K562 (cell line): ENCODE data around the gene PDLIM5. TPM values are rescaled to one million over a fixed set of nuclear protein-coding genes. Genes with fewer than 3 reads are reported as not detected.

ENCODE experiments used
- ATAC-seq: fragments of 200-7000 bp; cut with Tn5 transposase; 3 replicates; pipeline ENCODE4 v1.9.1; 2020; ENCODE audit warnings: moderate library complexity
- BruUV-seq: library from RNA; stranded (reverse); fragments of 400-500 nt; replicated peaks from 2 replicates; lab custom pipeline; 2021; lab: Mats Ljungman, UMichigan
- CTCF ChIA-PET: fragments of 300-600 bp; formaldehyde crosslinking; extraction: SDS; loops from one replicate; lab custom pipeline; 2021; ENCODE audit warnings: low intra/inter-chr PET ratio; lab: Yijun Ruan, JAX
- POLR2A ChIA-PET: fragments of 300-600, 350-650 bp; sonication (Branson Sonifier 250); formaldehyde crosslinking; extraction: SDS; loops from one replicate; lab custom pipeline; 2021; ENCODE audit warnings: antibody characterized with exemption, inconsistent platforms; lab: Yijun Ruan, JAX
- DNase-seq, 4 experiments: peaks; one replicate each; pipeline versions ENCODE4 v3.0.0 to v3.0.0-alpha.2; 2011 to 2018; ENCODE audit warnings: low spot score in 3 of 4, mixed read lengths in 3 of 4; ENCODE audit errors: extremely low read depth in 1 of 4
- FAIRE-seq: peaks from 2 replicates; lab custom pipeline; 2011; peaks lifted over from hg19 to GRCh38; lab: Jason Lieb, UNC
- H2AFZ ChIP-seq: 2 replicates; pipeline ENCODE4 v1.6.0; 2011; ENCODE audit warnings: low read depth, low read length, control low read depth, inconsistent platforms
- H3K27ac ChIP-seq: fragments of 200-600 bp; 3 replicates; pipeline ENCODE4 v1.8.0; 2011; ENCODE audit warnings: low read depth, mild to moderate bottlenecking, control low read depth, inconsistent platforms, low read length, moderate library complexity, mixed read lengths; ENCODE audit errors: extremely low read depth
- H3K27me3 ChIP-seq, 2 experiments: fragments of 300-600 bp in 1 of 2; 2 replicates in 1 of 2; 3 replicates in 1 of 2; pipeline versions ENCODE4 v1.6.0 to v1.8.0; 2011; ENCODE audit warnings: inconsistent platforms in 2 of 2, low read length in 2 of 2, mild to moderate bottlenecking in 1 of 2, mixed read lengths in 1 of 2, moderate library complexity in 1 of 2; ENCODE audit not compliant: control insufficient read depth in 2 of 2, insufficient read depth in 2 of 2
- H3K36me3 ChIP-seq: fragments of 300-600 bp; 3 replicates; pipeline ENCODE4 v1.8.0; 2011; ENCODE audit warnings: mild to moderate bottlenecking, low read length, inconsistent platforms; ENCODE audit not compliant: control insufficient read depth, insufficient read depth
- H3K4me1 ChIP-seq, 2 experiments: fragments of 200-600 bp in 1 of 2; replicated peaks in 1 of 2; 2 replicates in 1 of 2; 3 replicates in 1 of 2; pipeline versions ENCODE4 v1.5.1 to v1.8.0; 2011; ENCODE audit warnings: inconsistent platforms in 2 of 2, low read length in 2 of 2, mild to moderate bottlenecking in 1 of 2, mixed read lengths in 1 of 2, moderate library complexity in 1 of 2; ENCODE audit not compliant: control insufficient read depth in 2 of 2, insufficient read depth in 2 of 2
- H3K4me2 ChIP-seq: 2 replicates; pipeline ENCODE4 v1.6.1; 2011; ENCODE audit warnings: low read length, control low read depth, inconsistent platforms, mixed read lengths; ENCODE audit not compliant: insufficient read depth
- H3K4me3 ChIP-seq: fragments of 200-600 bp; sonication (generic), shearing (Covaris generic); 2 replicates; pipeline ENCODE4 v1.5.1; 2016; ENCODE audit warnings: control low read depth, inconsistent platforms
- H3K79me2 ChIP-seq: fragments of 200-600 bp; 3 replicates; pipeline ENCODE4 v1.8.0; 2011; ENCODE audit warnings: low read length, inconsistent platforms; ENCODE audit not compliant: control insufficient read depth, insufficient read depth
- H3K9ac ChIP-seq, 2 experiments: 2 replicates each; pipeline versions ENCODE4 v1.6.0 to v1.6.1; 2011; ENCODE audit warnings: low read depth in 2 of 2, low read length in 2 of 2, control low read depth in 1 of 2, inconsistent platforms in 1 of 2, mild to moderate bottlenecking in 1 of 2, mixed read lengths in 1 of 2; ENCODE audit not compliant: insufficient read depth in 1 of 2
- H3K9me1 ChIP-seq: one replicate; pipeline ENCODE4 v1.6.0; 2011; ENCODE audit warnings: inconsistent platforms, mild to moderate bottlenecking, low read length, moderate library complexity; ENCODE audit not compliant: control insufficient read depth, insufficient read depth
- H3K9me3 ChIP-seq: replicated peaks from 2 replicates; pipeline ENCODE4 v1.5.1; 2011; ENCODE audit warnings: low read depth, low read length, inconsistent platforms; ENCODE audit not compliant: control insufficient read depth, insufficient read depth
- H4K20me1 ChIP-seq: replicated peaks from 2 replicates; pipeline ENCODE4 v1.6.1; 2011; ENCODE audit warnings: low read length, inconsistent platforms, mixed read lengths; ENCODE audit not compliant: control insufficient read depth, insufficient read depth
- CBX3 ChIP-seq, 2 experiments: IDR thresholded peaks; 1 replicate in 1 of 2; 2 replicates in 1 of 2; pipeline ENCODE4 v1.6.1; 2012; ENCODE audit warnings: inconsistent platforms in 2 of 2, low read length in 2 of 2, borderline replicate concordance in 1 of 2, control low read depth in 1 of 2
- FUS ChIP-seq: fragments of 200-400 bp; formaldehyde crosslinking; optimal IDR thresholded peaks from 2 replicates; pipeline ENCODE3; 2017; ENCODE audit warnings: low read depth, low read length
- LEF1 ChIP-seq: fragments of 450-650 bp; IDR thresholded peaks from 2 replicates; pipeline ENCODE4 v1.6.1; 2016; ENCODE audit warnings: mild to moderate bottlenecking
- NFATC3 ChIP-seq: fragments of 450-650 bp; IDR thresholded peaks from 2 replicates; pipeline ENCODE4 v1.6.1; 2017; ENCODE audit warnings: mild to moderate bottlenecking
- PRDM10 ChIP-seq: fragments of 450-650 bp; IDR thresholded peaks from 2 replicates; pipeline ENCODE4 v1.6.1; 2018; ENCODE audit not compliant: partially characterized antibody
- TEAD2 ChIP-seq: fragments of 450-650 bp; IDR thresholded peaks from 2 replicates; pipeline ENCODE4 v1.6.1; 2016; ENCODE audit warnings: missing genetic modification characterization, control low read depth, missing compliant biosample characterization
- TRIM28 ChIP-seq: fragments of 450-650 bp; IDR thresholded peaks from 2 replicates; pipeline ENCODE4 v1.6.1; 2017
- USF2 ChIP-seq: sonication (generic); formaldehyde crosslinking; IDR thresholded peaks from 2 replicates; pipeline ENCODE4 v1.5.0; 2020; ENCODE audit warnings: missing genetic modification reagents
- ZNF780A ChIP-seq: fragments of 250-450 bp; sonication (Bioruptor Pico); IDR thresholded peaks from 2 replicates; pipeline ENCODE4 v1.5.0; 2021; ENCODE audit warnings: mild to moderate bottlenecking
- WGBS: fragments of 100-300 bp; shearing (Covaris generic); methylation state at CpG from one replicate; pipeline ENCODE4 v1.1.6; 2016; ENCODE audit warnings: low coverage, mixed read lengths; ENCODE audit not compliant: insufficient coverage; ENCODE audit errors: missing lambda C conversion rate; 5-methylcytosine and 5-hydroxymethylcytosine counted together
- in situ Hi-C: fragments of 300-500 bp; cut with MboI; formaldehyde crosslinking; loops from 4 replicates; pipeline ENCODE4 v1.15.0; 2018; ENCODE audit warnings: inconsistent platforms, mixed read lengths
- intact Hi-C: fragments of 100-400 bp; cut with micrococcal nuclease; formaldehyde crosslinking; loops from 2 replicates; pipeline ENCODE4 v1.14.2; 2022
- polyA plus RNA-seq, 8 experiments: library from polyadenylated mRNA; depleted of rRNA in 4 of 8; stranded (reverse) in 5 of 8; unstranded in 3 of 8; fragments of >200 nt; fragmentation: Nextera tagmentation in 2 of 8; fragmentation: Illumina TruSeq in 1 of 8; extraction: Ambion mirVana in 2 of 8; extraction: Trizol in 1 of 8; gene quantifications; 2 replicates each; pipeline versions ENCODE4 v1.2.1 to v1.2.3, GENCODE V29; 2011 to 2014; ENCODE audit warnings: inconsistent platforms in 1 of 8, missing spikeins in 1 of 8
- total RNA-seq, 7 experiments: library from RNA; depleted of rRNA in 6 of 7; stranded (reverse); fragments of >200 nt in 6 of 7; fragmentation: Illumina TruSeq in 2 of 7; extraction: Trizol in 2 of 7; gene quantifications; 2 replicates each; pipeline versions ENCODE4 v1.2.1 to v1.2.3, GENCODE V29; 2011 to 2021; ENCODE audit warnings: low replicate concordance in 1 of 7

PDLIM5 gene
- total and polyA plus RNA-seq, 9 of the 15 experiments (the other 6 are each of a cell fraction or from before 2014, with no cell fraction given): 36.9 to 127 (median 62.5) TPM

GRCh38 chr4:94598758-94599157, 147.0 kb downstream of the PDLIM5 start:
- TF ChIP-seq LEF1 (no peak), TEAD2 (no peak), ZNF780A (CRISPR knock-in tag) (no peak), PRDM10 (no peak), TRIM28 (no peak), USF2 (CRISPR knock-in tag) (no peak), CBX3 (IDR thresholded peaks at IDR 0.05; ENCODE audit: borderline replicate concordance in 1 of 2, low read length in 2 of 2) (no peak), FUS (no peak), NFATC3 (no peak)
- TF ChIP-seq, all 486 proteins: peak for 0
- Histone ChIP-seq H4K20me1 (no peaks in the 10 kb centered on the region), H3K9me1 (no peaks in the 10 kb centered on the region), H3K79me2 (no peaks in the 10 kb centered on the region), H3K27me3 (no peaks in the 10 kb centered on the region), H3K9me3 (no peaks in the 10 kb centered on the region), H3K9ac (no peak overlapping the region), H2AFZ (no peak overlapping the region), H3K4me3 (no peak overlapping the region), H3K4me1 (no peaks in the 10 kb centered on the region; a peak in 1 of 5 replicates), H3K4me2 (no peak overlapping the region), H3K27ac (no peak overlapping the region), H3K36me3 (peaks cover 19% of the 10 kb centered on the region; the same call in 2 of the 3 replicates)
- FAIRE-seq (no peak), DNase-seq (no peak), ATAC-seq (no peak)
- intact Hi-C loops: loop anchor here (5.0 to 10.0 kb wide), 2 partner anchors 141 to 804 kb away; no protein-coding TSS in a partner anchor
- ChIA-PET CTCF (no interaction called here), POLR2A (no interaction called here)
- BruUV-seq: no TSS peak
- in situ Hi-C loops: loop anchor here (5.0 to 10.0 kb wide), 2 partner anchors 196 to 294 kb away; no protein-coding TSS in a partner anchor
- WGBS: 100% methylated on average over 1 of the region's 1 CpG
